Neural cell (in vitro differentiated cells): Measurements from ENCODE around the gene C21orf91.

ENCODE experiments used
- CTCF ChIP-seq: fragments of 450-650 bp; IDR thresholded peaks from 2 replicates; pipeline ENCODE4 v1.5.1; 2014; ENCODE audit warnings: antibody characterized with exemption, mild to moderate bottlenecking, moderate library complexity; ENCODE audit not compliant: poor library complexity, severe bottlenecking
- EP300 ChIP-seq: fragments of 450-650 bp; conservative IDR thresholded peaks from 2 replicates; pipeline ENCODE4 v1.6.1; 2014; ENCODE audit warnings: antibody characterized with exemption, mild to moderate bottlenecking, moderate library complexity; ENCODE audit not compliant: poor library complexity, severe bottlenecking
- MXI1 ChIP-seq: fragments of 450-650 bp; conservative IDR thresholded peaks from 2 replicates; pipeline ENCODE4 v1.6.1; 2014; ENCODE audit warnings: antibody characterized with exemption, mild to moderate bottlenecking; ENCODE audit not compliant: poor library complexity, severe bottlenecking
- POLR2AphosphoS5 ChIP-seq: IDR thresholded peaks from 2 replicates; pipeline ENCODE4 v1.6.1; 2012
- RAD21 ChIP-seq: fragments of 450-650 bp; conservative IDR thresholded peaks from 2 replicates; pipeline ENCODE4 v1.6.1; 2014; ENCODE audit warnings: antibody characterized with exemption, mild to moderate bottlenecking, moderate library complexity
- REST ChIP-seq: IDR thresholded peaks from 2 replicates; pipeline ENCODE4 v1.6.1; 2012; ENCODE audit warnings: borderline replicate concordance
- TAF1 ChIP-seq: IDR thresholded peaks from 2 replicates; pipeline ENCODE4 v1.6.1; 2012; ENCODE audit warnings: low read depth

GRCh38 chr21:17784180-17784598 is 35.0 kb downstream of the C21orf91 start:
- no peak for TF ChIP-seq MXI1
- TF ChIP-seq CTCF = no peak
- TF ChIP-seq RAD21 = no peak
- TF ChIP-seq REST = no peak
- TF ChIP-seq POLR2AphosphoS5 = no peak
- no peak for TF ChIP-seq TAF1
- no peak for TF ChIP-seq EP300
